Neural cell (in vitro differentiated cells): ENCODE measurements around the gene ALAS1.

ENCODE experiments used
- CTCF ChIP-seq: fragments of 450-650 bp; IDR thresholded peaks from 2 replicates; pipeline ENCODE4 v1.5.1; 2014; ENCODE audit warnings: antibody characterized with exemption, mild to moderate bottlenecking, moderate library complexity; ENCODE audit not compliant: poor library complexity, severe bottlenecking
- EP300 ChIP-seq: fragments of 450-650 bp; conservative IDR thresholded peaks from 2 replicates; pipeline ENCODE4 v1.6.1; 2014; ENCODE audit warnings: antibody characterized with exemption, mild to moderate bottlenecking, moderate library complexity; ENCODE audit not compliant: poor library complexity, severe bottlenecking
- EZH2 ChIP-seq: fragments of 200-600, 300-800 bp; shearing (Covaris generic), sonication (generic); IDR thresholded peaks from 2 replicates; pipeline ENCODE4 v1.6.1; 2014; ENCODE audit warnings: antibody characterized with exemption, low read length, borderline replicate concordance, mild to moderate bottlenecking; ENCODE audit not compliant: insufficient read depth, poor library complexity, severe bottlenecking
- REST ChIP-seq: IDR thresholded peaks from 2 replicates; pipeline ENCODE4 v1.6.1; 2012; ENCODE audit warnings: borderline replicate concordance
- SMC3 ChIP-seq: fragments of 450-650 bp; conservative IDR thresholded peaks from 2 replicates; pipeline ENCODE4 v1.6.1; 2014; ENCODE audit warnings: antibody characterized with exemption, mild to moderate bottlenecking, moderate library complexity; ENCODE audit not compliant: poor library complexity

GRCh38 chr3:52195823-52196331 lies 2.1 kb upstream of the ALAS1 start:
- TF ChIP-seq EP300 (no peak), CTCF (no peak), REST (no peak), SMC3 (no peak), EZH2 (no peak)
